ENCODE data around the gene SEC24C.
"Not testable (repeated sequence)": the region's sequence is repeated elsewhere in the genome, so short reads cannot be mapped to it uniquely, and the experiment has no call there.

Gene SEC24C

DNA sequence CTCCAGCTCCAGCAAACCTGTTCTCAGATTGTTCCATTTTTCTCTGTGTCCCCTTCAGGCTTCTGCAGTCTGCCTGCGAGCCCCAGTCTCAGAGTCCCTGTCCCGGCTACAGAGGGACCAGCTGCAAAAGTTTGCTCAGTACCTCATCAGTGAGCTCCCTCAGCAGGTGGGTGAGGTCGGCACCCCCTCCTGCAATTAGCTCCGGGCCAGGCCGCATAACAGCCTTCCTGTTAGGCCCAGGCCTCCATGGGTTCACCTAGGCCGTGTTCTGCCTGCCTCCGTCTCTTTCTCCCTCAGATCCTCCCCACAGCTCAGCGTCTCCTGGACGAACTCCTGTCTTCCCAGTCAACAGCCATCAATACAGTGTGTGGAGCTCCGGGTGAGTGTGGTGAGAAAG lies 45.5 kb downstream of the SEC24C start:
- no peak for DNase-seq (ENCODE audit: insufficient read length, low spot score)
- FAIRE-seq, result no peak

GRCh38 chr10:73790886-73791625 lies 46.9 kb downstream of the SEC24C start:
- no peak for DNase-seq (ENCODE audit: insufficient read length, low spot score)

GRCh38 chr10:73791871-73792400 lies 47.8 kb downstream of the SEC24C start:
- DNase-seq (ENCODE audit: insufficient read length, low spot score) (no peak), FAIRE-seq (no peak)

More at GRCh38 chr10:73790886-73791625, 46.9 kb downstream of the SEC24C start:
- FAIRE-seq, result no peak

GRCh38 chr10:73793456-73793855 lies 49.3 kb downstream of the SEC24C start:
- DNase-seq (ENCODE audit: insufficient read length, low spot score) (no peak), FAIRE-seq (no peak)

- DNase-seq (ENCODE audit: insufficient read length, low spot score); FAIRE-seq: not testable (repeated sequence)
These were observed 51.3 kb downstream of the SEC24C start for GRCh38 chr10:73795491-73795890.

DNA sequence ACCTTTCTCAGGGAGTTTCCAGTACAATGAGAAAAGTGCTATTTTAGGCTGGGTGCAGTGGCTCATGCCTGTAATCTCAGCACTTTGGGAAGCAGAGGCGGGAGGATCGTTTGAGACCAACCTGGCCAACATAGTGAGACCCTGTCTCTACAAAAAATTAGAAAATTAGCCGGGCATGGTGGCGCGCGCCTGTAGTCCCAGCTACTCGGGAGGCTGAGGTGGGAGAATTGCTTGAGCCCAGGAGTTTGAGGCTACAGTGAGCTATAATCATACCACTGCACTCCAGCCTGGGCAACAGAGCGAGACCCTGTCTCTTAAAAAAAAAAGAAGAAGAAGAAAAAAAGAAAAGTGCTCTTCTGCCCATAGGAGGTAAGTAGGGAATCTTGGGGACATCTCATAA lies 51.9 kb downstream of the SEC24C start:
- FAIRE-seq; DNase-seq (ENCODE audit: insufficient read length, low spot score): not testable (repeated sequence)

DNA sequence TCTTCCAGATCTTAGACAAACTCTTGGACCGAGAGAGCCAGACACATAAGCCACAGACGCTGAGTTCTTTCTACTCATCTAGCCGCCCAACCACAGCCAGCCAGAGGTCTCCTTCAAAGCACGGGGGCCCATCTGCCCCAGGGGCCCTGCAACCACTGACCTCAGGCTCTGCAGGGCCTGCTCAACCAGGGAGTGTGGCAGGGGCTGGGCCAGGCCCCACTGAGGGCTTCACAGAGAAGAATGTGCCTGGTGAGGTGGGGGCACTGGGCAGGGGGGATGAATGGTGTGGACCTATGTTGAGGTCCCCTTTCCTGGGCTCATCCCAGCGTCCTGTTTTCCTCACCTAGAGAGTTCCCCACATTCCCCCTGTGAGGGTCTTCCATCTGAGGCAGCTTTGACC lies 52.6 kb downstream of the SEC24C start:
- DNase-seq (ENCODE audit: insufficient read length, low spot score) (no peak), FAIRE-seq (no peak)

DNA sequence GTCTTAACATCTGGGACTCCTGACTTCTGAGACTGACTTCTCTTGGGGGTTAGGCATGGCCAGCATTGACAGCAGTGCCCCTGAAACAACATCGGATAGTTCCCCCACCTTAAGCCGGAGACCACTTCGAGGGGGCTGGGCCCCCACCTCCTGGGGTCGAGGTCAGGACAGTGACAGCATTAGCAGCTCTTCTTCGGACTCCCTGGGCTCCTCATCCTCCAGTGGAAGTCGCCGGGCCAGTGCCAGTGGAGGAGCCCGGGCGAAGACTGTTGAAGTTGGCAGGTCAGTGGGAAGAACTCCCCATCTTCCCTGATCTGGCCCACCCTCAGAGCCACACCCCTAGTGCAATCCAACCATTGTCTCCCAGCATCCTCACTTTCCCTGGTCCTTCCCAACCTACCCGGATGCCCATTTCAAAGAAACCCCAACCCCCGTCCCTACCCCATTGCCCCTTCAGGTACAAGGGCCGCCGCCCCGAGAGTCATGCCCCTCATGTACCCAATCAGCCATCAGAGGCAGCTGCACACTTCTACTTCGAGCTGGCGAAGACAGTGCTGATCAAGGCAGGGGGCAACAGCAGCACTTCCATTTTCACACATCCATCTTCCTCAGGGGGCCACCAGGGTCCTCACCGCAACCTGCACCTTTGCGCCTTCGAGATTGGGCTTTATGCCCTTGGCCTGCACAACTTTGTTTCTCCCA lies 53.3 kb downstream of the SEC24C start:
- DNase-seq (ENCODE audit: insufficient read length, low spot score) (no peak), FAIRE-seq (no peak)

- DNase-seq (ENCODE audit: insufficient read length, low spot score), result no peak
These were observed 53.9 kb downstream of the SEC24C start for GRCh38 chr10:73798087-73798486.

GRCh38 chr10:73798927-73799560 lies 54.9 kb downstream of the SEC24C start:
- no peak for DNase-seq (ENCODE audit: insufficient read length, low spot score)
- FAIRE-seq, result no peak

More at GRCh38 chr10:73798087-73798486, 53.9 kb downstream of the SEC24C start:
- no peak for FAIRE-seq

DNA sequence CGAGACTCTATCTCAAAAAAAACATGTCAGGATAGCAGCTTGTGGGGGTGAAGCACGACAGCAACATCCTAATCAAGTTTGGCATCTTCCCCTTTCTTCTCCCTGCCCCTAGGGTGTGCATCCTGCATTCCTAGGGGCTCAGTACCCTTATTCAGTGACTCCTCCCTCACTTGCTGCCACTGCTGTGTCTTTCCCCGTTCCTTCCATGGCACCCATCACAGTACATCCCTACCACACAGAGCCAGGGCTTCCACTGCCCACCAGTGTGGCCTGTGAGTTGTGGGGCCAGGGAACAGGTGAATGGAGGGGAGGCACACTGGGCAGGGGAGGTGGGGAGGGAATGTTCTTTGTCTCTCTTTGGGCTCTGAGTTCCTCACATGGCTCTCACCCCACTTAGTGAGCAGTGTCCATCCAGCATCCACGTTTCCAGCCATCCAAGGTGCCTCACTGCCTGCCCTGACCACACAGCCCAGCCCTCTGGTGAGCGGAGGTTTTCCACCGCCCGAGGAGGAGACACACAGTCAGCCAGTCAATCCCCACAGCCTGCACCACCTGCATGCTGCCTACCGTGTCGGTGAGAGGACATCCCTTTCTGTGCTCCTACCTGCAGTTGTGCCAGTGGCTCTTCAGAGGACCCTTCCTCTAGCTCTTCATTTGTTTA lies 55.9 kb downstream of the SEC24C start:
- DNase-seq (ENCODE audit: insufficient read length, low spot score) (no peak), FAIRE-seq (peak; percentile 20)

DNA sequence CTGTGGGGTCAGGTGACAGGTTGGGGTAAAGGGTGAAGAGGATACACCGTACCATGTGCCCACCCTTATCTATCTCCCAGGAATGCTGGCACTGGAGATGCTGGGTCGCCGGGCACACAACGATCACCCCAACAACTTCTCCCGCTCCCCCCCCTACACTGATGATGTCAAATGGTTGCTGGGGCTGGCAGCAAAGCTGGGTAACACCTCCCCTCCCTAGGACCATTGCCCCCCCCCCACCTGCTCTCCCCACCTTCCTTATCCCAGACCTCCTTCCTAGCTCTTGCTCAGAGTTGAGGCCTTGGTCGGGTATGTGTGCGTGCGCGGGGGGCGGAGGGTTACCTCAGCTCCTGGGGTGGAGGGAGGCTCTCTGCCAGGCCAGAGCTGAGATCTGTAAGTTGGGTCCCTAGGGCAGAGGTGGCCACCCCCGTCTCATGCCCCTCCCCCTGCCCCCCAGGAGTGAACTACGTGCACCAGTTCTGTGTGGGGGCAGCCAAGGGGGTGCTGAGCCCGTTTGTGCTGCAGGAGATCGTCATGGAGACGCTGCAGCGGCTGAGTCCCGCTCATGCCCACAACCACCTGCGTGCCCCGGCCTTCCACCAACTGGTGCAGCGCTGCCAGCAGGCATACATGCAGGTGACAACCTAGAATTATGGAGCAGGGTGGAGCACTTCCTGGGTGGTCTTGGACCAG lies 56.5 kb downstream of the SEC24C start:
- no peak for FAIRE-seq
- DNase-seq (ENCODE audit: insufficient read length, low spot score), result no peak

GRCh38 chr10:73801253-73801590 lies 57.0 kb downstream of the SEC24C start:
- DNase-seq (ENCODE audit: insufficient read length, low spot score), result no peak
- FAIRE-seq, result peak; percentile 31

- DNase-seq (ENCODE audit: insufficient read length, low spot score) (no peak), FAIRE-seq (no peak)
These were observed 58.3 kb downstream of the SEC24C start for GRCh38 chr10:73802276-73802991.

GRCh38 chr10:73803680-73804286 lies 59.6 kb downstream of the SEC24C start:
- no peak for FAIRE-seq
- no peak for DNase-seq (ENCODE audit: insufficient read length, low spot score)

- no peak for DNase-seq (ENCODE audit: insufficient read length, low spot score)
- no peak for FAIRE-seq
These were observed 62.2 kb downstream of the SEC24C start for GRCh38 chr10:73806176-73806950.

GRCh38 chr10:73807471-73807870 lies 63.3 kb downstream of the SEC24C start:
- DNase-seq (ENCODE audit: insufficient read length, low spot score), result no peak

GRCh38 chr10:73808021-73808815 lies 64.0 kb downstream of the SEC24C start:
- no peak for DNase-seq (ENCODE audit: insufficient read length, low spot score)
- FAIRE-seq, result no peak

More at GRCh38 chr10:73807471-73807870, 63.3 kb downstream of the SEC24C start:
- no peak for FAIRE-seq
